Mammary epithelial cell (primary cell): ENCODE results near the gene PTPRG.

Experiments
- CTCF ChIP-seq, 2 donors: IDR thresholded peaks in 1 of 2; conservative IDR thresholded peaks in 1 of 2; 2 replicates each; pipeline ENCODE4 v1.5.1; 2011 to 2012; ENCODE audit warnings: inconsistent platforms in 2 of 2, low read length in 2 of 2, mild to moderate bottlenecking in 2 of 2, control low read depth in 1 of 2, low read depth in 1 of 2; ENCODE audit not compliant: insufficient read depth in 1 of 2; ENCODE audit errors: extremely low read depth in 1 of 2
- EZH2 ChIP-seq: IDR thresholded peaks from 2 replicates; pipeline ENCODE4 v1.6.1; 2012; ENCODE audit warnings: low read length, inconsistent platforms, borderline replicate concordance

- TF ChIP-seq CTCF (conservative IDR thresholded peaks at IDR 0.05 in 1 of 2, IDR thresholded peaks at IDR 0.05 in 1 of 2; ENCODE audit: extremely low read depth in 1 of 2, insufficient read depth in 1 of 2, low read depth in 1 of 2, low read length in 2 of 2) (no peak), EZH2 (no peak)
Measured at GRCh38 chr3:61863579-61863978, 302.2 kb downstream of the PTPRG start.
